ENCODE data around the gene URI1. TPM values are rescaled to one million over a fixed set of nuclear protein-coding genes. Genes with fewer than 3 reads are reported as not detected.

Gene URI1
- polyA plus RNA-seq, 1 donor = 62.6 TPM

DNA sequence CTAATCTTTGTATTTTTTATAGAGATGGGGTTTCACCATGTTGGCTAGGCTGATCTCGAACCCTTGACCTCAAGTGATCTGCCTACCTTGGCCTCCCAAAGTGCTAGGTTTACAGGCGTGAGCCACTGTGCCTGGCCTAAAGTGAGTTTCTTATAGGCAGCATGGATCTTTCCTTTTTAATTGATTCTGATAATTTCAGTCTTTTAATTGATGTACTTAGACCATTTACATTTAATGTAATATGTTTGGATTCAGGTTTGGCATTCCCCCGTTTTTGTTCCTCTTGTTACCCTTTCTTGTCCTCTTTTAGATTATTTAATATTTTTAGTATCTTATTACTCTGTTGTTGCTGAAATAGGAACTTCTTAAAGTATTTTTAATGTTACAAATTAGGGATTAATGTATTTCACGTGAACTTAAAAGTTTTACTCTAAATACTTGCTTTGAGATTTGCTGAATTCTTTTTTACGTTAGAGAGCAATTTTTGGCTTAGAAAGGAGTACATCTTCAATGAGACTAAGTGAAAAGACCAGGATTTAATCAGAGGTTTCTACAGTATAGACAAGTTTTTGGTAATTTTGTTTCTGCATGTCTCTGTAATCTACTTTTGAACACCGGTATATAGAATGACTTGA lies 50.3 kb downstream of the URI1 start:
- no peak for DNase-seq
- H3K27ac ChIP-seq (ENCODE audit: low read length) = no peak overlapping the region
- no peak overlapping the region for H3K4me3 ChIP-seq (ENCODE audit: low read length)
- no peaks in the 10 kb centered on the region for H3K4me1 ChIP-seq (ENCODE audit: control insufficient read depth, insufficient read depth, low read length)
- WGBS (ENCODE audit: insufficient coverage, low lambda C conversion rate) = 100% methylated on average over 3 of the region's 6 CpGs
- H3K36me3 ChIP-seq (ENCODE audit: control insufficient read depth, insufficient read depth, low read length) = peaks cover 13% of the 10 kb centered on the region
- no peaks in the 10 kb centered on the region for H3K27me3 ChIP-seq (ENCODE audit: control insufficient read depth, insufficient read depth, low read length)
- peaks cover 7% of the 10 kb centered on the region for H3K9me3 ChIP-seq (ENCODE audit: control insufficient read depth, low read depth, low read length)

DNA sequence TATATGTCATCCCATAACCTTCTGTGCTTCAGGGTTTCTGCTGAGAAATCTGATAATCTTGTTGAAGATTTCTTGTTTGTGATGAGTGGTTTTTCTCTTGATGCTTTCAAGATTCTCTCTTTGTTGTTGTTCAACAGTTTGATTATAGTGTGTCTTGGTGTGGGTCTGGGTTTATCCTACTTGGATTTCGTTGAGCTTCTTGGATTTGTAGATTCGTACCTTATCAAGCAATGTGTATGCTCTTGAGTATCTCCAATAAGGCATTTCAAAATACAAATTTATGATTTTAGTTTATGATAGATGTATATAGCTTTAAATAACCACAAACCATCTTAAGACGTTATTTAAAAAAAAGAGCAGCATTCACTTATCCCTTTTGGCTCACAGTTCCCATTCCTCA lies 57.5 kb downstream of the URI1 start:
- Histone ChIP-seq H3K27ac (ENCODE audit: low read length) (no peak overlapping the region), H3K36me3 (ENCODE audit: control insufficient read depth, insufficient read depth, low read length) (peaks cover 4% of the 10 kb centered on the region), H3K27me3 (ENCODE audit: control insufficient read depth, insufficient read depth, low read length) (no peaks in the 10 kb centered on the region), H3K4me3 (ENCODE audit: low read length) (no peak overlapping the region), H3K9me3 (ENCODE audit: control insufficient read depth, low read depth, low read length) (peaks cover 5% of the 10 kb centered on the region), H3K4me1 (ENCODE audit: control insufficient read depth, insufficient read depth, low read length) (no peaks in the 10 kb centered on the region)
- DNase-seq = no peak
- 91% methylated on average over 1 of the region's 3 CpGs for WGBS (ENCODE audit: insufficient coverage, low lambda C conversion rate)

DNA sequence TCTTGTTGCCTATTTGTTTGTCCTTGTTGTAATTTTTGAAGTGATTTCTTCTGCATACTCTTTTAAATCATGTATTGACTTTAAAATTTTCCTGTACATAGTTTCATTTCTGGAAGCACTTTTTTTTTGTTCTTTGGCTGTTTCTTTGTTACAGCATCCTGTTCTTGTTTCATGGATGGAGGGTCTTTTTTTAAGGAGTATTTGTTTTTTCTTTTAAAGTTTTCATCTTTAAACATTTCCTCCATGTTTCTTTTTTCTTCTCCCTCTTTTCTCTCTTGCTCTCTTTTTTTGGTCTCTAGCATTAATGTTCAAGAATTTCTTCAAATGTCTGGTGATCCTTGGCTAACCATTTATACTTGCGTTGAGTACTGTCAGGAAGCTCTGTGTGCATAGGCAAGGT lies 58.8 kb downstream of the URI1 start:
- H3K4me1 ChIP-seq (ENCODE audit: control insufficient read depth, insufficient read depth, low read length) = no peaks in the 10 kb centered on the region
- H3K27ac ChIP-seq (ENCODE audit: low read length) = no peak overlapping the region
- no peak overlapping the region for H3K4me3 ChIP-seq (ENCODE audit: low read length)
- WGBS (ENCODE audit: insufficient coverage, low lambda C conversion rate) = no CpG with 5 or more reads among the region's 1 CpG
- DNase-seq = no peak
- no peaks in the 10 kb centered on the region for H3K27me3 ChIP-seq (ENCODE audit: control insufficient read depth, insufficient read depth, low read length)
- H3K36me3 ChIP-seq (ENCODE audit: control insufficient read depth, insufficient read depth, low read length) = peaks cover 5% of the 10 kb centered on the region
- peaks cover 5% of the 10 kb centered on the region for H3K9me3 ChIP-seq (ENCODE audit: control insufficient read depth, low read depth, low read length)

DNA sequence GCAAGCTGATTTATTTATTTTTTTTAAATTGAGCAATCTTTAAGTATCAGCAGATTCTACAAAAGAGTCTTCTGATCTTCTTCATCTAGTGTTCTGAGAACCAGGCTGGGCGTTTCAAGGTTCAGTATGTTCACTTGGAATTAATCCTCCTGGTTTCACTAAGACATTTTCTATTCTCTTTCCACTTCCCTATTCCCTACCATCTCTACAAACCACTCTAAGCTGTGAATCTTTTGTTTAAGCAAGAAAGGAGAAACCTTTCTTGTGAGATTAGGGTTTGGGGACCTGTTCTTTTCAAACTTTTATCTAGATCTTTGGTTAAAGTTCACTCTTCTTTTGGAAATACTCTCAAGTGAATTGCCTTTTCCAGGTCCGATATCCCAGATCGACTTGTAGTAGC lies 59.3 kb downstream of the URI1 start:
- no peak overlapping the region for H3K4me3 ChIP-seq (ENCODE audit: low read length)
- H3K36me3 ChIP-seq (ENCODE audit: control insufficient read depth, insufficient read depth, low read length) = peaks cover 8% of the 10 kb centered on the region
- no peaks in the 10 kb centered on the region for H3K4me1 ChIP-seq (ENCODE audit: control insufficient read depth, insufficient read depth, low read length)
- peaks cover 5% of the 10 kb centered on the region for H3K9me3 ChIP-seq (ENCODE audit: control insufficient read depth, low read depth, low read length)
- H3K27me3 ChIP-seq (ENCODE audit: control insufficient read depth, insufficient read depth, low read length) = no peaks in the 10 kb centered on the region
- no peak for DNase-seq
- 80% methylated on average over 2 of the region's 3 CpGs for WGBS (ENCODE audit: insufficient coverage, low lambda C conversion rate)
- no peak overlapping the region for H3K27ac ChIP-seq (ENCODE audit: low read length)

DNA sequence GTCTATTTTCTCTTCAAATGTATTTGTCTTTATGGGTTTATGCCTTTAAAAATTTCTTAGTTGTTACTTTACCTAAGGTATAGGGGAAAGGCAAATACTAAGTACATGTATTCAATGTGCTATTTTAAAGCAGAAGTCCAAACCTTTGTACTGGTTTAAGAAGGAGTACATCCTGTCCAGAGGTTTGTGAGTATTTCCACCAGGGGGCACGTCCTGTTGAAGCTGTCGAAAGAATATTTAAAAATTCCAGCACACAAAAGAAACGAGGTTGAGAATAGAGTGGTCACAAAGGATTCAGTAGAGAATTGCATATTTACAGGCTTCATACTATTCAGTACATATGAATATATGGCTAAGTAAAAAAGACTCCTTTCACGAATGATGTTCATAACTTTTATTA lies 59.8 kb downstream of the URI1 start:
- H3K36me3 ChIP-seq (ENCODE audit: control insufficient read depth, insufficient read depth, low read length) = peaks cover 8% of the 10 kb centered on the region
- H3K9me3 ChIP-seq (ENCODE audit: control insufficient read depth, low read depth, low read length) = peaks cover 5% of the 10 kb centered on the region
- H3K4me3 ChIP-seq (ENCODE audit: low read length) = no peak overlapping the region
- no peak for DNase-seq
- no peaks in the 10 kb centered on the region for H3K27me3 ChIP-seq (ENCODE audit: control insufficient read depth, insufficient read depth, low read length)
- WGBS (ENCODE audit: insufficient coverage, low lambda C conversion rate) = no CpG with 5 or more reads among the region's 4 CpGs
- H3K4me1 ChIP-seq (ENCODE audit: control insufficient read depth, insufficient read depth, low read length) = no peaks in the 10 kb centered on the region
- no peak overlapping the region for H3K27ac ChIP-seq (ENCODE audit: low read length)

DNA sequence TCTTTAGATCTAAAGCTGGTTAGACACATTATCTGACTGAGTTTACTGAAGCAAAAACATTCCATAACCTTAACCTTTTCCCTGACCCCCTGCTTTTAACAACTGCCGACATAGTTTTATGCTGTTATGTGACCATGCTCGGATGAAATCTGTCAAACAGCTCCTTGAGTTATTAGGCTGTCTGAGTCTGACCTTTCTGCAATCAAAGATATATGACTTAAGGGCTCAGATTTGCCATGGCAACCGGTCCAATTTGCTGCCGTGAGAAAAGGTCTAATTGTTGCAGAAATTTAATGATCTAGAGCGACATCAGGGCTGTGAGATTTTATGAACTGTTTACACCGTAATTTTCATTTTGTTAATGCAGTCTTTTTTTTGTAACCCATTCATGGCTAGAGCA lies 61.8 kb downstream of the URI1 start:
- Histone ChIP-seq H3K27ac (ENCODE audit: low read length) (no peak overlapping the region), H3K4me3 (ENCODE audit: low read length) (no peak overlapping the region), H3K27me3 (ENCODE audit: control insufficient read depth, insufficient read depth, low read length) (no peaks in the 10 kb centered on the region), H3K36me3 (ENCODE audit: control insufficient read depth, insufficient read depth, low read length) (peaks cover 11% of the 10 kb centered on the region), H3K4me1 (ENCODE audit: control insufficient read depth, insufficient read depth, low read length) (no peaks in the 10 kb centered on the region), H3K9me3 (ENCODE audit: control insufficient read depth, low read depth, low read length) (peaks cover 5% of the 10 kb centered on the region)
- DNase-seq = peak in 1 of 2 donors; percentile 11
- 0% methylated on average over 1 of the region's 6 CpGs for WGBS (ENCODE audit: insufficient coverage, low lambda C conversion rate)

DNA sequence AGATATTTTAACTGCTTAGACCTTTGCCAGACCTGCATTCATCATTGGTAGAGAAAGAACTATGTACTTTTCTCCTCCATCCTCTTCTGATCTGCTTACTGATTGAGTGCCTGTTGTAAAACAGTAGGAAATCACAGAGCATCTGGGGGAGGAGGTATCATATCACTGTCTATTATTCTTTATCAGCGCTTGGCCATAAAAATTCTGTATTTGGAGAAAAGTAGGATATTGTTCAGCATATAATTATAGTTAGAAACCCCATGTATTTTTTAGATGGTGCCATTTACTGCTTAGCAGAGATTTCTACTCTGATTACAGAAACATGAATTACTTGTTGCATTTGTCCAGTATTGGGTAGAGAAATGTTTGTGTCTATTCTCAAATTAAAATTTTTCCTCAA lies 62.4 kb downstream of the URI1 start:
- H3K4me3 ChIP-seq (ENCODE audit: low read length) = no peak overlapping the region
- no peaks in the 10 kb centered on the region for H3K27me3 ChIP-seq (ENCODE audit: control insufficient read depth, insufficient read depth, low read length)
- WGBS (ENCODE audit: insufficient coverage, low lambda C conversion rate) = no CpG with 5 or more reads among the region's 1 CpG
- H3K27ac ChIP-seq (ENCODE audit: low read length) = no peak overlapping the region
- H3K9me3 ChIP-seq (ENCODE audit: control insufficient read depth, low read depth, low read length) = peaks cover 5% of the 10 kb centered on the region
- no peaks in the 10 kb centered on the region for H3K4me1 ChIP-seq (ENCODE audit: control insufficient read depth, insufficient read depth, low read length)
- H3K36me3 ChIP-seq (ENCODE audit: control insufficient read depth, insufficient read depth, low read length) = peaks cover 14% of the 10 kb centered on the region
- DNase-seq = no peak

DNA sequence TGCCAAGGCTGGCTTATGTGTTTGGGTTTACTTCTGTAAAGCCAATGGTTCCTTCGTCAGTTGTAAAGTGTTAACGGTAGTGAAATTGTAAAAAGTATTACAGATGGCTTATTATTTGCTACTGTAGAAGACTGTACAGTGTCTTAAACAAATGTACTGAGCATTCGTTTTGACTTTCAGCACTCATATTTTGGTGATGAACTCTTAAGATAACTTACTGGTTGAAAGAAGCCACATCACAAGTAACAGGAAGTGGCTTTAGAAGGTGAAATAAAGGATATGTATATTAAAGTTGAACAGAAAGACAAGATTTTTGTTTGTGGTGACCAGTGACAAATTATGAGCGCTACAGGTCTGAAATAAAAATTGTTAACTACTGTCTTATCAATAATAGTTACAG lies 64.2 kb downstream of the URI1 start:
- WGBS (ENCODE audit: insufficient coverage, low lambda C conversion rate) = 87% methylated on average over 3 of the region's 4 CpGs
- Histone ChIP-seq H3K36me3 (ENCODE audit: control insufficient read depth, insufficient read depth, low read length) (peaks cover 23% of the 10 kb centered on the region), H3K4me3 (ENCODE audit: low read length) (no peak overlapping the region), H3K4me1 (ENCODE audit: control insufficient read depth, insufficient read depth, low read length) (no peaks in the 10 kb centered on the region), H3K27me3 (ENCODE audit: control insufficient read depth, insufficient read depth, low read length) (no peaks in the 10 kb centered on the region), H3K27ac (ENCODE audit: low read length) (no peak overlapping the region), H3K9me3 (ENCODE audit: control insufficient read depth, low read depth, low read length) (no peaks in the 10 kb centered on the region)
- no peak for DNase-seq

DNA sequence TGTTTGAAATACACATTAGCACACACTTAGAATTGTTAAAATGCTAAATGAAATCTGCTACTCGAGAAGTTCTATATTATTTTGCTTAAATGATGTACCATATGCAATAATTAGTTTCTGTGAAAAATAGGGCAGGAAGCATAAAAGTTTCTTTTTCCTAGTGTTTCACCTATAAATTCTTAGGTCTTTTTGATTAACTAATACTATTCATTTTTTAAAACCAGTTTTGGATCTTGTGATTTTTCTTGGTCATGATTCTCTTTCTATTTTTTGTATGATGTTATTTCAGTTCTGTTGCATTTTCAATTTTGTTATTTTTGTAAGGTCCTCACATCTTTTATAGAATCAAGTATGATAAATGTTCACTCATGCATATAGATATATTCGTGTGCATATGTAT lies 66.1 kb downstream of the URI1 start:
- Histone ChIP-seq H3K4me3 (ENCODE audit: low read length) (no peak overlapping the region), H3K27ac (ENCODE audit: low read length) (no peak overlapping the region), H3K9me3 (ENCODE audit: control insufficient read depth, low read depth, low read length) (no peaks in the 10 kb centered on the region), H3K36me3 (ENCODE audit: control insufficient read depth, insufficient read depth, low read length) (peaks cover 29% of the 10 kb centered on the region), H3K4me1 (ENCODE audit: control insufficient read depth, insufficient read depth, low read length) (no peaks in the 10 kb centered on the region), H3K27me3 (ENCODE audit: control insufficient read depth, insufficient read depth, low read length) (no peaks in the 10 kb centered on the region)
- no peak for DNase-seq
- WGBS (ENCODE audit: insufficient coverage, low lambda C conversion rate) = 100% methylated on average over 1 of the region's 2 CpGs

DNA sequence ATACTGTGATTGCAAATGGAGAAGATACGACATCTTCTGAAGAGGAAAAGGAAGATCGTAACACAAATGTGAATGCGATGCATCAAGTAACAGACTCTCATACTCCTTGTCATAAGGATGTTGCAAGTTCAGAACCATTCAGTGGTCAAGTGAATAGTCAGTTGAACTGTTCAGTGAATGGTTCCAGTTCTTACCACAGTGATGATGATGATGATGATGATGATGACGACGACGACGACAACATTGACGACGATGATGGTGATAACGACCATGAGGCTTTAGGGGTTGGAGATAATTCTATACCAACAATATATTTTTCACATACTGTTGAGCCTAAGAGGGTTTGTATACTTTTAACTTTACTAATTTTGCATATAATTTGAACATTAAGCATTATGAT lies 67.0 kb downstream of the URI1 start:
- no peak overlapping the region for H3K4me3 ChIP-seq (ENCODE audit: low read length)
- WGBS (ENCODE audit: insufficient coverage, low lambda C conversion rate) = no CpG with 5 or more reads among the region's 10 CpGs
- peaks cover 31% of the 10 kb centered on the region for H3K36me3 ChIP-seq (ENCODE audit: control insufficient read depth, insufficient read depth, low read length)

DNA sequence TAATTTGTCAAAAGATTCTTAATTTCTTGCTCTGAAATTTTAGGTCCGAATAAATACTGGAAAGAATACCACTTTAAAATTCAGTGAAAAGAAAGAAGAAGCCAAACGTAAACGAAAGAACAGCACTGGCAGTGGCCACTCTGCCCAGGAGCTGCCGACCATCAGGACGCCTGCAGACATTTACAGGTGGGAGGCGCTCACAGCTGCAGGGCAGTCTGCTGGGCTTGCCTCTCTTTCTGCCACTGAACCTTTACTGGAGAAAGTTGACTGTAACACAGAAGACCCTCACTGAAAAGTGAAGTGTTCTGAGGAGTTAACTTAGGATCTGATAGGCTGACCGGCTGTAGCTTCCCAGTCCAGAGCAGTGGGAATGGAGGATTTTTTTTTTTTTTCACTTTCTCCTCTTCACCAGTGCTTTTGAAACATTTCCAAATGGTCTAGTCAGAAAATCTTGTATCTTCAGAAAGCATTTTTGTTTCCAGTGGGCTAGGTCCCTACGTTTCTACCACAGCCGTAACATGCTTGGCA lies 69.1 kb downstream of the URI1 start:
- 100% methylated on average over 2 of the region's 9 CpGs for WGBS (ENCODE audit: insufficient coverage, low lambda C conversion rate)
- no peak for DNase-seq
- Histone ChIP-seq H3K27ac (ENCODE audit: low read length) (no peak overlapping the region), H3K4me1 (ENCODE audit: control insufficient read depth, insufficient read depth, low read length) (no peaks in the 10 kb centered on the region), H3K9me3 (ENCODE audit: control insufficient read depth, low read depth, low read length) (no peaks in the 10 kb centered on the region), H3K4me3 (ENCODE audit: low read length) (no peak overlapping the region), H3K27me3 (ENCODE audit: control insufficient read depth, insufficient read depth, low read length) (no peaks in the 10 kb centered on the region), H3K36me3 (ENCODE audit: control insufficient read depth, insufficient read depth, low read length) (peaks cover 33% of the 10 kb centered on the region)

More for the DNA sequence above, 67.0 kb downstream of the URI1 start:
- Histone ChIP-seq H3K27ac (ENCODE audit: low read length) (no peak overlapping the region), H3K4me1 (ENCODE audit: control insufficient read depth, insufficient read depth, low read length) (no peaks in the 10 kb centered on the region), H3K9me3 (ENCODE audit: control insufficient read depth, low read depth, low read length) (no peaks in the 10 kb centered on the region), H3K27me3 (ENCODE audit: control insufficient read depth, insufficient read depth, low read length) (no peaks in the 10 kb centered on the region)
- DNase-seq = no peak

Data from large intestine (tissue), 3 donors.